Kidney (tissue), 14 donors: Measurements from ENCODE around the gene HCFC1. TPM values are rescaled to one million over a fixed set of nuclear protein-coding genes. Genes with fewer than 3 reads are reported as not detected.

Experiments used
- DNase-seq, 5 donors: peaks; one replicate each; pipeline ENCODE4 v3.0.0-alpha.2; 2013 to 2020
- FAIRE-seq: peaks from 2 replicates; lab custom pipeline; 2012; peaks lifted over from hg19 to GRCh38; lab: Jason Lieb, UNC
- H3K27ac ChIP-seq, 2 donors: one replicate each; pipeline ENCODE4 v1.7.0; 2013; ENCODE audit warnings: low read depth in 2 of 2, low read length in 2 of 2, inconsistent platforms in 1 of 2
- H3K27me3 ChIP-seq: one replicate; pipeline ENCODE4 v1.7.1; 2013; ENCODE audit warnings: low read length, inconsistent platforms; ENCODE audit not compliant: control insufficient read depth, insufficient read depth
- H3K36me3 ChIP-seq, 3 donors: one replicate each; pipeline versions ENCODE4 v1.7.0 to v1.7.1; 2013; ENCODE audit warnings: low read length in 3 of 3, control low read depth in 1 of 3, inconsistent platforms in 1 of 3; ENCODE audit not compliant: insufficient read depth in 3 of 3, control insufficient read depth in 2 of 3
- H3K4me1 ChIP-seq, 3 donors: one replicate each; pipeline versions ENCODE4 v1.7.0 to v1.7.1; 2013; ENCODE audit warnings: low read length in 3 of 3, inconsistent platforms in 1 of 3, low read depth in 1 of 3; ENCODE audit not compliant: control insufficient read depth in 2 of 3, insufficient read depth in 2 of 3
- H3K4me3 ChIP-seq, 3 donors: one replicate each; pipeline versions ENCODE4 v1.7.0 to v1.8.1; 2013; ENCODE audit warnings: low read length in 3 of 3, control low read depth in 1 of 3, inconsistent platforms in 1 of 3
- H3K9ac ChIP-seq, 3 donors: one replicate each; pipeline versions ENCODE4 v1.7.0 to v1.7.1; 2013; ENCODE audit warnings: low read length in 3 of 3, control low read depth in 1 of 3, inconsistent platforms in 1 of 3
- H3K9me3 ChIP-seq, 3 donors: one replicate each; pipeline versions ENCODE4 v1.7.0 to v1.7.1; 2013; ENCODE audit warnings: low read length in 3 of 3, control low read depth in 1 of 3, inconsistent platforms in 1 of 3; ENCODE audit not compliant: control insufficient read depth in 2 of 3, insufficient read depth in 1 of 3
- intact Hi-C: fragments of 100-400 bp; cut with DNase I; formaldehyde crosslinking; loops from one replicate; pipeline ENCODE4 v1.11.1; 2022
- polyA plus RNA-seq: library from polyadenylated mRNA; stranded (reverse); fragments of 350-450 nt; fragmentation: Illumina TruSeq; extraction: RNeasy Lipid Tissue Mini Kit (QIAGEN cat#74804); gene quantifications from one replicate; pipeline ENCODE4 v1.2.3, GENCODE V29; 2014; ENCODE audit warnings: low read depth, low replicate concordance; ENCODE audit not compliant: insufficient read depth
- total RNA-seq: library from RNA; stranded (reverse); fragmentation: NEBNext Ultra II Directional; extraction: Animal tissue kit (Norgen Biotek cat#: 25700); gene quantifications from one replicate; pipeline ENCODE4 v1.2.1, GENCODE V29; 2021
- TF ChIP-seq, protein P1 (sequence below): IDR thresholded peaks from 3 replicates; pipeline ENCODE4 v1.5.1; 2012; ENCODE audit warnings: mild to moderate bottlenecking, moderate library complexity, borderline replicate concordance; ENCODE audit not compliant: insufficient read depth; ENCODE audit errors: extremely low read depth
- donor health status: control.
- donor health status: control.
- donor health status: control.
- donor health status: control.
- donor health status: control.
- donor health status: DM: yes; HTN: yes; CAD: no.
- donor health status: Normal renal cell carcinoma (clear cell type).

Gene HCFC1
- total and polyA plus RNA-seq, 2 donors from 2014 or later = 13.5 to 54.6 TPM

GRCh38 chrX:153930011-153930910, 41.4 kb downstream of the HCFC1 start:
- H3K9me3 ChIP-seq = no peaks in the 10 kb centered on the region
- TF ChIP-seq, protein P1, sequence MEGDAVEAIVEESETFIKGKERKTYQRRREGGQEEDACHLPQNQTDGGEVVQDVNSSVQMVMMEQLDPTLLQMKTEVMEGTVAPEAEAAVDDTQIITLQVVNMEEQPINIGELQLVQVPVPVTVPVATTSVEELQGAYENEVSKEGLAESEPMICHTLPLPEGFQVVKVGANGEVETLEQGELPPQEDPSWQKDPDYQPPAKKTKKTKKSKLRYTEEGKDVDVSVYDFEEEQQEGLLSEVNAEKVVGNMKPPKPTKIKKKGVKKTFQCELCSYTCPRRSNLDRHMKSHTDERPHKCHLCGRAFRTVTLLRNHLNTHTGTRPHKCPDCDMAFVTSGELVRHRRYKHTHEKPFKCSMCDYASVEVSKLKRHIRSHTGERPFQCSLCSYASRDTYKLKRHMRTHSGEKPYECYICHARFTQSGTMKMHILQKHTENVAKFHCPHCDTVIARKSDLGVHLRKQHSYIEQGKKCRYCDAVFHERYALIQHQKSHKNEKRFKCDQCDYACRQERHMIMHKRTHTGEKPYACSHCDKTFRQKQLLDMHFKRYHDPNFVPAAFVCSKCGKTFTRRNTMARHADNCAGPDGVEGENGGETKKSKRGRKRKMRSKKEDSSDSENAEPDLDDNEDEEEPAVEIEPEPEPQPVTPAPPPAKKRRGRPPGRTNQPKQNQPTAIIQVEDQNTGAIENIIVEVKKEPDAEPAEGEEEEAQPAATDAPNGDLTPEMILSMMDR = no peak
- H3K4me3 ChIP-seq = no peak overlapping the region
- H3K27ac ChIP-seq = no peak overlapping the region
- FAIRE-seq (no peak), DNase-seq (peak in 1 of 5 donors; percentile 72)
- intact Hi-C loops = no loop called here
- no peak overlapping the region for H3K9ac ChIP-seq
- H3K4me1 ChIP-seq = peaks cover 0 to 15% (median 7%) of the 10 kb centered on the region in 3 donors
- H3K36me3 ChIP-seq = peaks cover 0 to 2% (median 0%) of the 10 kb centered on the region in 3 donors
- no peaks in the 10 kb centered on the region for H3K27me3 ChIP-seq

- no peak overlapping the region for H3K9ac ChIP-seq
- DNase-seq = peak in 1 of 5 donors; percentile 76
- peaks cover 0 to 2% (median 0%) of the 10 kb centered on the region in 3 donors for H3K36me3 ChIP-seq
- H3K27ac ChIP-seq = no peak overlapping the region
- H3K9me3 ChIP-seq = no peaks in the 10 kb centered on the region
- FAIRE-seq = no peak
- no peaks in the 10 kb centered on the region for H3K27me3 ChIP-seq
- intact Hi-C loops = no loop called here
- peaks cover 0 to 16% (median 7%) of the 10 kb centered on the region in 3 donors for H3K4me1 ChIP-seq
- TF ChIP-seq, protein P1 = no peak
- H3K4me3 ChIP-seq = no peak overlapping the region
Measured at GRCh38 chrX:153929576-153929975, 42.0 kb downstream of the HCFC1 start.

GRCh38 chrX:153928846-153929245, 42.8 kb downstream of the HCFC1 start:
- Histone ChIP-seq H3K4me1 (peaks cover 0 to 14% (median 7%) of the 10 kb centered on the region in 3 donors), H3K9me3 (no peaks in the 10 kb centered on the region), H3K4me3 (no peak overlapping the region), H3K27ac (no peak overlapping the region), H3K27me3 (no peaks in the 10 kb centered on the region), H3K9ac (no peak overlapping the region), H3K36me3 (peaks cover 0 to 2% (median 0%) of the 10 kb centered on the region in 3 donors)
- DNase-seq (peak in 1 of 5 donors; percentile 44), FAIRE-seq (no peak)
- intact Hi-C loops = no loop called here
- TF ChIP-seq, protein P1 = no peak
